Tibial nerve (tissue), 4 donors: ENCODE results near the gene ATR.

Source experiments
- EP300 ChIP-seq, 2 donors: sonication (generic); formaldehyde crosslinking; IDR thresholded peaks; one replicate each; pipeline ENCODE4 v1.6.1; 2017; ENCODE audit warnings: antibody characterized with exemption in 2 of 2, mild to moderate bottlenecking in 1 of 2
- POLR2A ChIP-seq, 2 donors: fragments of 450-650 bp; IDR thresholded peaks; one replicate each; pipeline ENCODE4 v1.6.1; 2017; ENCODE audit warnings: antibody characterized with exemption in 2 of 2, mild to moderate bottlenecking in 2 of 2, moderate library complexity in 2 of 2
- TF ChIP-seq, protein P1 (sequence below), 5 experiments: fragments of 200-600 bp in 3 of 5; fragments of 450-650 bp in 2 of 5; sonication (generic) in 3 of 5; IDR thresholded peaks; one replicate each; pipeline ENCODE4 v1.5.1; 2016 to 2019; ENCODE audit warnings: antibody characterized with exemption in 5 of 5, mild to moderate bottlenecking in 3 of 5, moderate library complexity in 2 of 5

DNA sequence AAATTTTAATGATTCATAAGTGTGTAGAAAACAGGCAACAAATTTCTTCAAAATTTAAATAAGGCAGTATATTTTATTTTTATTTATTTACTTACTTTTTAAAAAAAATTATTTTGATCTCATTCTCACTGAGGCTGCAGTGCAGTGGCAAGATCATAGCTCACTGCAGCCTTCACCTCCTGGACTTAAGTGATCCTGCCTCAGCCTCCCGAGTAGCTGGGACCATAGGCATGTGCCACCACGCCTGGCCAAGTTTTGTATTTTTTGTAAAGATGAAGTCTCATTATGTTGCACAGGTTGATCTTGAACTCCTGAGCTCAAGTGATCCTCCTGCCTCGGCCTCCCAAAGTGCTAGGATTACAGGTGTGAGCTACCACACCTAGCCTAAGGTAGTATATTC lies 69.5 kb downstream of the ATR start:
- TF ChIP-seq, protein P1, sequence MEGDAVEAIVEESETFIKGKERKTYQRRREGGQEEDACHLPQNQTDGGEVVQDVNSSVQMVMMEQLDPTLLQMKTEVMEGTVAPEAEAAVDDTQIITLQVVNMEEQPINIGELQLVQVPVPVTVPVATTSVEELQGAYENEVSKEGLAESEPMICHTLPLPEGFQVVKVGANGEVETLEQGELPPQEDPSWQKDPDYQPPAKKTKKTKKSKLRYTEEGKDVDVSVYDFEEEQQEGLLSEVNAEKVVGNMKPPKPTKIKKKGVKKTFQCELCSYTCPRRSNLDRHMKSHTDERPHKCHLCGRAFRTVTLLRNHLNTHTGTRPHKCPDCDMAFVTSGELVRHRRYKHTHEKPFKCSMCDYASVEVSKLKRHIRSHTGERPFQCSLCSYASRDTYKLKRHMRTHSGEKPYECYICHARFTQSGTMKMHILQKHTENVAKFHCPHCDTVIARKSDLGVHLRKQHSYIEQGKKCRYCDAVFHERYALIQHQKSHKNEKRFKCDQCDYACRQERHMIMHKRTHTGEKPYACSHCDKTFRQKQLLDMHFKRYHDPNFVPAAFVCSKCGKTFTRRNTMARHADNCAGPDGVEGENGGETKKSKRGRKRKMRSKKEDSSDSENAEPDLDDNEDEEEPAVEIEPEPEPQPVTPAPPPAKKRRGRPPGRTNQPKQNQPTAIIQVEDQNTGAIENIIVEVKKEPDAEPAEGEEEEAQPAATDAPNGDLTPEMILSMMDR (IDR thresholded peaks at IDR 0.05): no peak
- no peak for TF ChIP-seq EP300 (IDR thresholded peaks at IDR 0.05)
- TF ChIP-seq POLR2A (IDR thresholded peaks at IDR 0.05): no peak
